ENCODE measurements around the gene ARSG. TPM values are rescaled to one million over a fixed set of nuclear protein-coding genes. Genes with fewer than 3 reads are reported as not detected.

Gene ARSG
- total and polyA plus RNA-seq, 2 of the 8 experiments (the other 6 are each of a cell fraction or from before 2014, with no cell fraction given) = 3.3 to 4.0 TPM

DNA sequence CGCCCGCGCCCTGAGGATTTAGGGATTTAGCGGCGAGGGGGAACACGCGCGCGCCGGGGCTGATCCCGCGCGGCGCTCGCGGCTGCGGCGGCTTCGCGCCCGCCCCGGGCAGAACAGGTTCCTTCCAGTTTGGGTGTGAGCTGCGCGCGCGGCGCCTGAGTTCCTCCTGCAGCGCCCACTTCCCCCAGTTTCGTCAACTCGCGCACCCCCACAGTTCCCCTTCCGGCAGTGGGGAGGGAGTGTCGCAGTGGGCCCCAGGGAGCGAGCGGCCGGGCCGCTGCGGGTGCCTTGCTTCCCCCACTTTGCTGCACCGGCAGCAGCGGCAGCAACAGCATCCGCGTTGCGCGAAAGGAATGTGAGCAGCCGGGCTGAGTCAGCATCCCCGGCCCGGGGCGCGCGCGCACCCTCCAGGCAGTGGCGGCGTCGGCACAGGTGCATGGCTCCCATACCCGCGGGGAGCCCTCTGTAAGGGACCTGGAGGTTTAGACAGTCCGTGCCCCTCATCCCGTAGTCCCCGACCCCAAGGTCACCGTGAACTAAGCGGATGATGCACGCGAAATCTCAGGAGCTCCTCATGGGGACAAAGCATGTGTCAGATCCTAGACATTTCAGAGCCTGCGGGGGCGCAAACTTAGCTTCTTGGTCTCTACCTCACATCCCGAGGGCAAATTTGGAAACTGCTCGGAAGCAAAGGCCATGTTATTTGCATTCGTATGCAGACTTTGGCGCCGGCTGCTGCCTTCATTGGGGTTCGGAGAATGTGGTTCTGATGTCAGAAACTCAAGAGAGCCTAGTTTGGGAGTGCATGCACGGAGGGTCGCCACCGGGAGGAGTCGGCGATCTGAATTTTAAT, 767 bp downstream of the ARSG start (continued):
- TF ChIP-seq CHD7 (IDR thresholded peaks at IDR 0.05; ENCODE audit: insufficient replicate concordance, low read length) (no peak), CEBPB (IDR thresholded peaks at IDR 0.05; ENCODE audit: low read depth, low read length) (no peak), CBX8 (IDR thresholded peaks at IDR 0.05; ENCODE audit: borderline replicate concordance, low read depth, low read length) (no peak), SP4 (IDR thresholded peaks at IDR 0.05; ENCODE audit: low read length) (no peak), GABPA (IDR thresholded peaks at IDR 0.05; ENCODE audit: borderline replicate concordance, insufficient read depth, low read length) (no peak), SIN3A (conservative IDR thresholded peaks at IDR 0.05 in 1 of 2, IDR thresholded peaks at IDR 0.05 in 1 of 2; ENCODE audit: low read depth in 1 of 2, low read length in 2 of 2) (no peak; a peak in 1 of 4 replicates), BCL11A (IDR thresholded peaks at IDR 0.05; ENCODE audit: low read depth in 2 of 2, low read length in 2 of 2) (no peak), POU5F1 (IDR thresholded peaks at IDR 0.05; ENCODE audit: low read depth, low read length) (no peak), POLR2A (IDR thresholded peaks at IDR 0.05; ENCODE audit: control extremely low read depth in 1 of 2, low read depth in 2 of 2, low read length in 2 of 2) (peak; percentile 37 to 61)
- TF ChIP-seq, protein P1, sequence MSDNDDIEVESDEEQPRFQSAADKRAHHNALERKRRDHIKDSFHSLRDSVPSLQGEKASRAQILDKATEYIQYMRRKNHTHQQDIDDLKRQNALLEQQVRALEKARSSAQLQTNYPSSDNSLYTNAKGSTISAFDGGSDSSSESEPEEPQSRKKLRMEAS (IDR thresholded peaks at IDR 0.05) = peak; percentile 76

All from H1 (cell line).